Subcutaneous adipose tissue (tissue), 4 donors: ENCODE results near the gene CRNKL1. TPM values are rescaled to one million over a fixed set of nuclear protein-coding genes. Genes with fewer than 3 reads are reported as not detected.

Experiments
- CTCF ChIP-seq: fragments of 450-650 bp; IDR thresholded peaks from one replicate; pipeline ENCODE4 v1.5.1; 2016; ENCODE audit warnings: low read depth, mild to moderate bottlenecking, control low read depth, antibody characterized with exemption, moderate library complexity
- total RNA-seq, 4 donors: library from RNA; depleted of rRNA; stranded (reverse); fragments of >200 nt; gene quantifications; one replicate each; pipeline ENCODE4 v1.1.0, GENCODE V29; 2016

CRNKL1 gene
- total RNA-seq, result 10 to 100 TPM; 20.2 to 38.6 (median 23.5) TPM

- no peak for TF ChIP-seq CTCF
Measured at GRCh38 chr20:20052074-20052970, at the start of gene CRNKL1, which contains the start of gene CFAP61. Gene CRNKL1, minus strand, starts transcription at chr20:20052466. Its CDS starts 124 bp downstream, at chr20:20052342. Gene CFAP61, plus strand, starts transcription at chr20:20052532. Its CDS starts 4,122 bp downstream, at chr20:20056654.

- TF ChIP-seq CTCF, result no peak
Measured at GRCh38 chr20:20100881-20101280, 48.6 kb upstream of the CRNKL1 start.

GRCh38 chr20:20096421-20096820 is 44.2 kb upstream of the CRNKL1 start:
- TF ChIP-seq CTCF, result no peak

GRCh38 chr20:20095114-20095872 is 43.0 kb upstream of the CRNKL1 start:
- TF ChIP-seq CTCF, result no peak

- no peak for TF ChIP-seq CTCF
Measured at GRCh38 chr20:20094410-20094809, 42.1 kb upstream of the CRNKL1 start.

- TF ChIP-seq CTCF, result no peak
Measured at GRCh38 chr20:20092827-20093226, 40.6 kb upstream of the CRNKL1 start.

GRCh38 chr20:20089939-20090338 is 37.7 kb upstream of the CRNKL1 start:
- TF ChIP-seq CTCF, result no peak
